GM12891 (cell line): ENCODE results near the gene PITPNC1.

ENCODE experiments used
- SPI1 ChIP-seq: IDR thresholded peaks from 2 replicates; pipeline ENCODE4 v1.6.1; 2011; ENCODE audit warnings: low read depth, low read length, control low read depth
- TAF1 ChIP-seq: IDR thresholded peaks from 2 replicates; pipeline ENCODE4 v1.6.1; 2011; ENCODE audit warnings: low read depth, low read length, control low read depth

GRCh38 chr17:67620636-67621035 is 243.6 kb downstream of the PITPNC1 start:
- TF ChIP-seq TAF1, result no peak
- TF ChIP-seq SPI1, result no peak
